ENCODE data around the gene SLMAP.

DNA sequence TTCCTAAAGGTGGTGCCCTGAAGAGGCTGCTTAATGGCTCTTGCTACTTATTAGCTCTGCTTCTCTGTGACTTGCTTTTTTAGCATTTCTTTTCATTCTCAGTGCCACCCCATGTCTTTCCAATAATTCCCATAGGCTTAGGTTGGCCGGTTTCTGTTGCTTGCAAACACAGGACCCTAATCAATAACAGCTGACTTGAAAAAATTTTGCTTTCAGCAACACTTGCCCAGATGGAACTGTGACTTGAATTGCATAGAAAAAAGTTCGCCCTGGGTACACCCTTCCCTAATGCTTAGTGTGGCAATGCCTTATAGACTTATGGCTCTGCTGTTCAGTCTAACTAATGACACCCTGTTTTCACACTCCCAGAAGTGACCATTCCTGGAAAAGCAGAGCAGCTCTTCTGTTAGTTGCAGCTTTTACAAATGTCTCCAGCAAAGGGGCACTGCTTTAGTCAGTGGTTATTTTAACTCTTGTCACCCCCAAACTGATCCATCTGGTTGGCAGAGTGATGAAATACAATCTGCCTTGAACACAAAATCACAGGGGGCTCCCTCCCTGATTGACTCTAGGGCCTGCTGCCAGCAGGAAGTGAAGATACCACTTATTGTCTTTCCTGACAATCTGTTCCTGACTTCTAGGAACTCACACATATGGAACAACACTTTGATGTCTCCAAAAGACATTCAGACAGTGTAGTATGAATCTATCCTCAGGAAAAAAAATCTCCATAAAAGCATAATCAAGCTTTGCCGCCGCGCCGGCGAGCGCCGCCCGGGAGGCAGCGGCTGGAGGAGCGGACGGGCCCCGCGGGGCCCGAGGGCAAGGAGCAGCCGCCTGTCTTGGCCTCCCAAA, 9.7 kb upstream of the SLMAP start:
- TF ChIP-seq, protein P1, sequence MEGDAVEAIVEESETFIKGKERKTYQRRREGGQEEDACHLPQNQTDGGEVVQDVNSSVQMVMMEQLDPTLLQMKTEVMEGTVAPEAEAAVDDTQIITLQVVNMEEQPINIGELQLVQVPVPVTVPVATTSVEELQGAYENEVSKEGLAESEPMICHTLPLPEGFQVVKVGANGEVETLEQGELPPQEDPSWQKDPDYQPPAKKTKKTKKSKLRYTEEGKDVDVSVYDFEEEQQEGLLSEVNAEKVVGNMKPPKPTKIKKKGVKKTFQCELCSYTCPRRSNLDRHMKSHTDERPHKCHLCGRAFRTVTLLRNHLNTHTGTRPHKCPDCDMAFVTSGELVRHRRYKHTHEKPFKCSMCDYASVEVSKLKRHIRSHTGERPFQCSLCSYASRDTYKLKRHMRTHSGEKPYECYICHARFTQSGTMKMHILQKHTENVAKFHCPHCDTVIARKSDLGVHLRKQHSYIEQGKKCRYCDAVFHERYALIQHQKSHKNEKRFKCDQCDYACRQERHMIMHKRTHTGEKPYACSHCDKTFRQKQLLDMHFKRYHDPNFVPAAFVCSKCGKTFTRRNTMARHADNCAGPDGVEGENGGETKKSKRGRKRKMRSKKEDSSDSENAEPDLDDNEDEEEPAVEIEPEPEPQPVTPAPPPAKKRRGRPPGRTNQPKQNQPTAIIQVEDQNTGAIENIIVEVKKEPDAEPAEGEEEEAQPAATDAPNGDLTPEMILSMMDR (IDR thresholded peaks at IDR 0.05), result no peak
- TF ChIP-seq EZH2 (IDR thresholded peaks at IDR 0.05; ENCODE audit: borderline replicate concordance, insufficient read depth, low read depth, low read length, poor library complexity, severe bottlenecking), result no peak

Measured in B cell (primary cell).